Peyer's patch (tissue), 4 donors: Measurements from ENCODE around the gene TRDN. TPM values are rescaled to one million over a fixed set of nuclear protein-coding genes. Genes with fewer than 3 reads are reported as not detected.

Experiments used
- DNase-seq, 3 donors: peaks; one replicate each; pipeline ENCODE4 v3.0.0-alpha.2; 2017 to 2019
- H3K27ac ChIP-seq, 4 donors: fragments of 200-600 bp; sonication (generic); one replicate each; pipeline ENCODE4 v1.5.1; 2016 to 2019
- H3K27me3 ChIP-seq, 2 donors: fragments of 200-600 bp; sonication (generic); one replicate each; pipeline ENCODE4 v1.5.1; 2019
- H3K36me3 ChIP-seq, 3 donors: fragments of 200-600 bp; sonication (generic); one replicate each; pipeline ENCODE4 v1.5.1; 2016 to 2019
- H3K4me1 ChIP-seq, 4 donors: fragments of 200-600 bp; sonication (generic); one replicate each; pipeline ENCODE4 v1.5.1; 2016 to 2019
- H3K4me3 ChIP-seq, 4 donors: fragments of 200-600 bp; sonication (generic); 1 replicate in 3 of 4; 2 replicates in 1 of 4; pipeline ENCODE4 v1.5.1; 2016 to 2019; ENCODE audit warnings: mild to moderate bottlenecking in 1 of 4
- H3K9me3 ChIP-seq, 4 donors: fragments of 200-600 bp; sonication (generic); one replicate each; pipeline ENCODE4 v1.5.1; 2016 to 2019; ENCODE audit warnings: mild to moderate bottlenecking in 1 of 4
- POLR2A ChIP-seq, 2 donors: fragments of 450-650 bp; IDR thresholded peaks; one replicate each; pipeline ENCODE4 v1.5.1; 2017; ENCODE audit warnings: antibody characterized with exemption in 2 of 2, mild to moderate bottlenecking in 2 of 2, moderate library complexity in 2 of 2
- total RNA-seq, 4 donors: library from RNA; depleted of rRNA; stranded (reverse); fragments of >200 nt; gene quantifications; one replicate each; pipeline ENCODE4 v1.1.0, GENCODE V29; 2016
- TF ChIP-seq, protein P1 (sequence below), 6 experiments: fragments of 450-650 bp in 4 of 6; fragments of 200-600 bp in 2 of 6; sonication (generic) in 1 of 6; IDR thresholded peaks; one replicate each; pipeline ENCODE4 v1.5.1; 2017 to 2019; ENCODE audit warnings: antibody characterized with exemption in 6 of 6, mild to moderate bottlenecking in 3 of 6, moderate library complexity in 1 of 6

The TRDN gene
- total RNA-seq, 4 donors from 2014 or later: not detected

GRCh38 chr6:123668063-123668462 is 31.3 kb upstream of the TRDN start:
- Histone ChIP-seq H3K27me3 (no peaks in the 10 kb centered on the region), H3K27ac (no peak overlapping the region), H3K9me3 (no peaks in the 10 kb centered on the region), H3K4me3 (no peak overlapping the region), H3K36me3 (no peaks in the 10 kb centered on the region), H3K4me1 (no peaks in the 10 kb centered on the region)
- TF ChIP-seq, protein P1, sequence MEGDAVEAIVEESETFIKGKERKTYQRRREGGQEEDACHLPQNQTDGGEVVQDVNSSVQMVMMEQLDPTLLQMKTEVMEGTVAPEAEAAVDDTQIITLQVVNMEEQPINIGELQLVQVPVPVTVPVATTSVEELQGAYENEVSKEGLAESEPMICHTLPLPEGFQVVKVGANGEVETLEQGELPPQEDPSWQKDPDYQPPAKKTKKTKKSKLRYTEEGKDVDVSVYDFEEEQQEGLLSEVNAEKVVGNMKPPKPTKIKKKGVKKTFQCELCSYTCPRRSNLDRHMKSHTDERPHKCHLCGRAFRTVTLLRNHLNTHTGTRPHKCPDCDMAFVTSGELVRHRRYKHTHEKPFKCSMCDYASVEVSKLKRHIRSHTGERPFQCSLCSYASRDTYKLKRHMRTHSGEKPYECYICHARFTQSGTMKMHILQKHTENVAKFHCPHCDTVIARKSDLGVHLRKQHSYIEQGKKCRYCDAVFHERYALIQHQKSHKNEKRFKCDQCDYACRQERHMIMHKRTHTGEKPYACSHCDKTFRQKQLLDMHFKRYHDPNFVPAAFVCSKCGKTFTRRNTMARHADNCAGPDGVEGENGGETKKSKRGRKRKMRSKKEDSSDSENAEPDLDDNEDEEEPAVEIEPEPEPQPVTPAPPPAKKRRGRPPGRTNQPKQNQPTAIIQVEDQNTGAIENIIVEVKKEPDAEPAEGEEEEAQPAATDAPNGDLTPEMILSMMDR (IDR thresholded peaks at IDR 0.05): no peak
- TF ChIP-seq POLR2A (IDR thresholded peaks at IDR 0.05): no peak
- no peak for DNase-seq

DNA sequence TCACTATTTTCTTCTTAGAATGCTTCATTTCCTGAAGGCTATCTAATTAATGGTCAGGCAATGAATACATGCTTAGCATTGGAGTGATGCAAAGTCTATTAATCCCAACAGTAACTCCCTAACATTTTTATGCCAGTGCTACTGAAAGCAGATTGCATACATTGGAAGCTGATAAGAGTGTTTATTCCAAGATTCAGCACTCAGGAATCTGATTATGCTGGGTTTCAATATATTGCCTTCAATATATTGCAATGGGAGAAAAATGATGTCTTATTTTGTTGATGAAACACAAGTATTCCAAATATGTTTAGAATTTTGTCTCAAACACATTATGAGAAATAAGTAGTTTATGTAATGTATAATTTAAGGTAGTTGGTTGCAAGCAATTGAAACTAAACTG is 26.7 kb upstream of the TRDN start:
- Histone ChIP-seq H3K27me3 (no peaks in the 10 kb centered on the region), H3K27ac (no peak overlapping the region), H3K4me1 (no peaks in the 10 kb centered on the region), H3K9me3 (no peaks in the 10 kb centered on the region), H3K36me3 (no peaks in the 10 kb centered on the region), H3K4me3 (no peak overlapping the region)
- no peak for TF ChIP-seq POLR2A (IDR thresholded peaks at IDR 0.05)
- TF ChIP-seq, protein P1 (IDR thresholded peaks at IDR 0.05): no peak
- DNase-seq: no peak

GRCh38 chr6:123662757-123663156 is 26.0 kb upstream of the TRDN start:
- Histone ChIP-seq H3K4me3 (no peak overlapping the region), H3K9me3 (no peaks in the 10 kb centered on the region), H3K36me3 (no peaks in the 10 kb centered on the region), H3K4me1 (no peaks in the 10 kb centered on the region), H3K27ac (no peak overlapping the region), H3K27me3 (no peaks in the 10 kb centered on the region)
- no peak for TF ChIP-seq POLR2A (IDR thresholded peaks at IDR 0.05)
- TF ChIP-seq, protein P1 (IDR thresholded peaks at IDR 0.05): no peak
- DNase-seq: no peak

- no peaks in the 10 kb centered on the region for H3K4me1 ChIP-seq
- H3K4me3 ChIP-seq: no peak overlapping the region
- no peaks in the 10 kb centered on the region for H3K27me3 ChIP-seq
- no peaks in the 10 kb centered on the region for H3K9me3 ChIP-seq
- no peaks in the 10 kb centered on the region for H3K36me3 ChIP-seq
- no peak for DNase-seq
- H3K27ac ChIP-seq: no peak overlapping the region
- TF ChIP-seq, protein P1 (IDR thresholded peaks at IDR 0.05): no peak
- no peak for TF ChIP-seq POLR2A (IDR thresholded peaks at IDR 0.05)
These were observed 24.5 kb upstream of the TRDN start for GRCh38 chr6:123661105-123661891.

- H3K9me3 ChIP-seq: no peaks in the 10 kb centered on the region
- TF ChIP-seq, protein P1 (IDR thresholded peaks at IDR 0.05): no peak
- no peak for TF ChIP-seq POLR2A (IDR thresholded peaks at IDR 0.05)
- DNase-seq: no peak
- H3K27me3 ChIP-seq: no peaks in the 10 kb centered on the region
- no peaks in the 10 kb centered on the region for H3K4me1 ChIP-seq
- no peaks in the 10 kb centered on the region for H3K36me3 ChIP-seq
- no peak overlapping the region for H3K4me3 ChIP-seq
- H3K27ac ChIP-seq: no peak overlapping the region
These were observed 23.4 kb upstream of the TRDN start for GRCh38 chr6:123659960-123660748.
